ENCODE measurements around the gene KDELR3.

DNA sequence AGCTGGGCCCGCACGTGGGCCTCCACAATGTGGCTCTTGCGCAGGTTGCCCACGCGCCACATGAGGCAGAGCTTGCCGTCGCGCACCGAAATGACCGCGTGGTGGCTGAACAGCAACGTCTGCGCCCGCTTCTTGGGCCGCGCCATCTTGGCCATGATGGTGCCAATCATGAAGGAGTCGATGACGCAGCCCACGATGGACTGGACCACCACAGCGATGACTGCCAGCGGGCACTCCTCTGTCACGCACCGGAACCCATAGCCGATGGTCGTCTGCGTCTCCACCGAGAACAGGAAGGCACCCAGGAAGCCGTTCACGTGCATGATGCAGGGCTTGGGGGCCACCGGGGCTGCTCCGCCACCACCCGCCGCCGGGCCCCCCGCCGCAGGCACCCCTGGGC, 40.4 kb upstream of the KDELR3 start:
- TF ChIP-seq, protein P1, sequence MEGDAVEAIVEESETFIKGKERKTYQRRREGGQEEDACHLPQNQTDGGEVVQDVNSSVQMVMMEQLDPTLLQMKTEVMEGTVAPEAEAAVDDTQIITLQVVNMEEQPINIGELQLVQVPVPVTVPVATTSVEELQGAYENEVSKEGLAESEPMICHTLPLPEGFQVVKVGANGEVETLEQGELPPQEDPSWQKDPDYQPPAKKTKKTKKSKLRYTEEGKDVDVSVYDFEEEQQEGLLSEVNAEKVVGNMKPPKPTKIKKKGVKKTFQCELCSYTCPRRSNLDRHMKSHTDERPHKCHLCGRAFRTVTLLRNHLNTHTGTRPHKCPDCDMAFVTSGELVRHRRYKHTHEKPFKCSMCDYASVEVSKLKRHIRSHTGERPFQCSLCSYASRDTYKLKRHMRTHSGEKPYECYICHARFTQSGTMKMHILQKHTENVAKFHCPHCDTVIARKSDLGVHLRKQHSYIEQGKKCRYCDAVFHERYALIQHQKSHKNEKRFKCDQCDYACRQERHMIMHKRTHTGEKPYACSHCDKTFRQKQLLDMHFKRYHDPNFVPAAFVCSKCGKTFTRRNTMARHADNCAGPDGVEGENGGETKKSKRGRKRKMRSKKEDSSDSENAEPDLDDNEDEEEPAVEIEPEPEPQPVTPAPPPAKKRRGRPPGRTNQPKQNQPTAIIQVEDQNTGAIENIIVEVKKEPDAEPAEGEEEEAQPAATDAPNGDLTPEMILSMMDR (IDR thresholded peaks at IDR 0.05) = no peak
- no peak for TF ChIP-seq EP300 (IDR thresholded peaks at IDR 0.05)
- no peak for TF ChIP-seq POLR2A (IDR thresholded peaks at IDR 0.05)

Measured in gastroesophageal sphincter (tissue), 3 donors.